Choroid plexus epithelial cell (primary cell): Measurements from ENCODE around the gene METTL16.

ENCODE experiments used
- DNase-seq: peaks from one replicate; pipeline ENCODE4 v3.0.0-alpha.2; 2010; ENCODE audit warnings: low read depth
- H3K4me3 ChIP-seq: 2 replicates; pipeline ENCODE4 v1.5.1; 2011; ENCODE audit warnings: low read depth, mild to moderate bottlenecking, control low read depth, low read length, moderate library complexity
- TF ChIP-seq, protein P1 (sequence below): conservative IDR thresholded peaks from 2 replicates; pipeline ENCODE4 v1.5.1; 2011; ENCODE audit warnings: low read depth, mild to moderate bottlenecking, control low read depth, inconsistent platforms, low read length, moderate library complexity

METTL16 gene

GRCh38 chr17:2394775-2395201 lies 116.9 kb downstream of the METTL16 start:
- no peak for DNase-seq
- H3K4me3 ChIP-seq: no peak overlapping the region
- TF ChIP-seq, protein P1, sequence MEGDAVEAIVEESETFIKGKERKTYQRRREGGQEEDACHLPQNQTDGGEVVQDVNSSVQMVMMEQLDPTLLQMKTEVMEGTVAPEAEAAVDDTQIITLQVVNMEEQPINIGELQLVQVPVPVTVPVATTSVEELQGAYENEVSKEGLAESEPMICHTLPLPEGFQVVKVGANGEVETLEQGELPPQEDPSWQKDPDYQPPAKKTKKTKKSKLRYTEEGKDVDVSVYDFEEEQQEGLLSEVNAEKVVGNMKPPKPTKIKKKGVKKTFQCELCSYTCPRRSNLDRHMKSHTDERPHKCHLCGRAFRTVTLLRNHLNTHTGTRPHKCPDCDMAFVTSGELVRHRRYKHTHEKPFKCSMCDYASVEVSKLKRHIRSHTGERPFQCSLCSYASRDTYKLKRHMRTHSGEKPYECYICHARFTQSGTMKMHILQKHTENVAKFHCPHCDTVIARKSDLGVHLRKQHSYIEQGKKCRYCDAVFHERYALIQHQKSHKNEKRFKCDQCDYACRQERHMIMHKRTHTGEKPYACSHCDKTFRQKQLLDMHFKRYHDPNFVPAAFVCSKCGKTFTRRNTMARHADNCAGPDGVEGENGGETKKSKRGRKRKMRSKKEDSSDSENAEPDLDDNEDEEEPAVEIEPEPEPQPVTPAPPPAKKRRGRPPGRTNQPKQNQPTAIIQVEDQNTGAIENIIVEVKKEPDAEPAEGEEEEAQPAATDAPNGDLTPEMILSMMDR: no peak

DNA sequence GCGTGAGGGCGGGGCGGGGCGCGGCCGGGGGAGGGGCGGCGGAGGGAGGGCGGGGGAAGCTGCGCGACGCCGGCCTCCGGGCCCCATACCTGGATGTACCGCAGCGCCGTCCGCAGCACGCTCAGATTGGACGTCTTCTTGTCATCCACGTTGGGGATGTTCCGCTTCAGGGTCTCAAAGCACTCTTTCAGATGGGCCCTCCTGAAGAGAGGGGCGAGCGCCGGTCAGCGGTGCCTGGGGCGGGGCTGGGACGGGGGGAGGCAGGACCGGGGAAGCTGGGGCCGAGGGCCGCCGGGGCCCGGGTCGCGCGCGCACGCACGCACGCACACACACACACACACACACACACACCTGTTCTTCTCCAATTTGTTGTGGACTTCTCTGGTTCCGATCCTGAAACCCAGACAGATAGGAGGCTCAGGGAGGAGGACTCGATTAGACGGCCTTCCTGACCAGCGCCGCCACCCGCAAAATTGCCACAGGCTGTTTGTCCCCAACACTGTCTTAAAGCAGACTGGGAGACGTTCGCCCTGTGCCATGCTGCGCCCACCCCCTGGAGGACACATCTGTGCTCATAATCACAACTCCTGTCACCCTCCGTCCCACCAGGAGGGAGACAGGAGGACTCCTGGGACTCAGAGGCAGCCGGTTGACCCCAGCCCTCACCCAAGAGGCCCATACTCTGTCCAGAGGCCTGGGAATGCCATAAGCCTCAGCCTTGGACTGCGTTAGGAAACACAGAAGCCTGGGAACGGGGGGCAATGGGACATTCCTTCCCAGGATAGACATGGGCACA lies 117.5 kb downstream of the METTL16 start:
- peak overlapping the region; percentile 55 for H3K4me3 ChIP-seq
- DNase-seq: no peak
- TF ChIP-seq, protein P1: no peak

DNA sequence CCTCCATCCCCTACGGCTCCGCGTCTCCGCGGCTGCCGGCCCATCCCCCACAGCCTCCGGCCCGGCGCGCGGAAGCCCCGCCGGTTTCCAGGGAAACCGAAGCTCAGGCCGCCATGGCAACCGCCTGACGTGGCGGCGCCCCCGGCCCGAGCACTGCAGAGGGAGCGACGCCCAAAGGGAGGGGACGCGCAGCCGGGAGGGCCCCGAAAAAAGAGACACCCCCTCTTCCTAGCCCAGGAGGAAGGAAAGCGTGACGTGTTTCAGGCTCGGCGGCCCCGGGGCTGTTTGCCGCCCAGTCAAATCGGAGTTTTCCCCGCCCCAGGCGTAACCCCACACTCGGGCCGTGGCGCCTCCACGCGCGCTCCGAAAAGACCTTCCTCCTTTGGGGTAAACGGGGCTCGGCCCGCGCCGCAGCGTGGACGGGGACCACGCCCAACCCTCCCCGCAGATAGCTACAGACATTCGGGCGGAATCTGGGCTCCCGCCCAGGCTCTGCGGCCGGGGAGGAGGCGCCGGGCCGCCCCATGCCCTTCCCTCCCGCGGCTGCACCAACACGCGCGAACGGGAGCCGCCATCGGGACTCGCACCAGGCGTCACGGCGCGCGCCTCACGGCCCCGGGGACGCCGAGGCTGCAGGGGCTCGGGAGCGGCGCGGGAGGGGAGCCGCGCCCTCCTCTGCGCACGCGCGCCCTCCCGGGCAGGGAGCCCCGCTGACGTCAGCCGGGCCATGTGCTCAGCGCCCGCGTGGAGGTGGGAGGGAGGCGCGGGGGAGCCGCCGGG lies 118.3 kb downstream of the METTL16 start:
- peak overlapping the region; percentile 73 for H3K4me3 ChIP-seq
- DNase-seq: peak; percentile 87
- TF ChIP-seq, protein P1: no peak

DNA sequence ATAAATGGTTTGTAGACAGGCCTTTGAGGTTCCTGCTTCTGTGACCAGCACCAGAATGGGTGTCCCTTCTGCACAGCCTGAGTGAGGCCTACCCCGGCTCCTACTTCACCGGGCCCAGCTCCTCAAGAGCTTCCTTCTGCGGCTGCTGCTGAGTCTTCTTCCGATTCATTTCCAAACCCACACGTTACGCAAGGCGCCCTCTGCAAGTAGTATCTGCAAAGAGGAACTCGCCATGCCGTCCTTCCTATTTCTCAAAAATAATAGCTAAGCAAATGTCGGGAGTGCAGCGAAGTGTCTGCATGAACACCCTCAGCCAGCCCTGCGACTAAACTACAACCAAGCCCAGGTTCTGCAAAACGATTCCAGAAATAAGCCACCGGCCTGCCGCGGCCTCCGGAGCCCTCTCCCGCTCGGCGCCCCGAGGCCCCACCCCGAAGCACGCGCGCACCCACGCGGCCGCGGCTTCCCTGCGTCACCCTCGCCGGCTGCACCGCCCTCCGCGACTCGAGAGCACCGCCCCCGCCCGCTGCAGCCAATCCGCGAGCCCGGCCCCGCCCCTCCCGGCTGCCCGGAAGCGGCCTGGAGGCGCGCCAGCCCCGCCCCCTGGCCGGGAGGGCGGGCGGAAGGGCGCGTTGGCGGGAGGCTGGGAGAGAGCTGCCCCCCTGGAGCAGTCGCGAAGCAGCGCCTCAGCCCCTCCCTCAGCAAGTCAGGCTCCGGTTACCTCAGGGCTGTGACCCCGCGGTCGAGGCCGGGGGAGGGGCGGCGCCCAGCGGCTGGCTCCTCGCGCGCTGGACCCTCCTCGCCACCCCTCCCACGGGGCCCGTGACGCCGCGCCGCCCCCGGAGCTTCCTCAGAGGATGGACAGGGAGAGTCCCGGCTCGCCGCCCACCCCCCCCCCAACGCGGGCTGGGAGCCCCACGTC lies 119.2 kb downstream of the METTL16 start:
- DNase-seq: peak; percentile 98
- TF ChIP-seq, protein P1: no peak

GRCh38 chr17:2391597-2392251 lies 120.0 kb downstream of the METTL16 start:
- DNase-seq: no peak
- TF ChIP-seq, protein P1: no peak
- peak overlapping the region; percentile 59 for H3K4me3 ChIP-seq

More for the DNA sequence above, 119.2 kb downstream of the METTL16 start:
- peak overlapping the region; percentile 73 for H3K4me3 ChIP-seq

- no peak for DNase-seq
- H3K4me3 ChIP-seq: no peak overlapping the region
- TF ChIP-seq, protein P1: no peak
Measured at GRCh38 chr17:2390199-2390836, 121.4 kb downstream of the METTL16 start.
